Adipocyte (in vitro differentiated cells): Measurements from ENCODE around the gene SNED1.

Experiments
- DNase-seq: peaks from one replicate; pipeline ENCODE4 v3.0.0-alpha.2; 2015; ENCODE audit warnings: low read depth
- H3K27me3 ChIP-seq: replicated peaks from 2 replicates; pipeline ENCODE4 v1.7.0; 2013; ENCODE audit warnings: mild to moderate bottlenecking, low read length, moderate library complexity; ENCODE audit not compliant: control insufficient read depth, insufficient read depth
- H3K36me3 ChIP-seq: 2 replicates; pipeline ENCODE4 v1.7.0; 2013; ENCODE audit warnings: low read length, mild to moderate bottlenecking, moderate library complexity; ENCODE audit not compliant: control insufficient read depth, insufficient read depth, severe bottlenecking
- H3K4me1 ChIP-seq: 2 replicates; pipeline ENCODE4 v1.7.0; 2013; ENCODE audit warnings: mild to moderate bottlenecking, low read length, moderate library complexity; ENCODE audit not compliant: control insufficient read depth, insufficient read depth
- H3K4me3 ChIP-seq: 2 replicates; pipeline ENCODE4 v1.7.0; 2013; ENCODE audit warnings: mild to moderate bottlenecking, low read length, moderate library complexity
- H3K9ac ChIP-seq: 2 replicates; pipeline ENCODE4 v1.7.0; 2013; ENCODE audit warnings: mild to moderate bottlenecking, low read length, moderate library complexity
- H3K9me3 ChIP-seq: 2 replicates; pipeline ENCODE4 v1.7.0; 2013; ENCODE audit warnings: mild to moderate bottlenecking, low read length, moderate library complexity; ENCODE audit not compliant: control insufficient read depth

Gene SNED1

DNA sequence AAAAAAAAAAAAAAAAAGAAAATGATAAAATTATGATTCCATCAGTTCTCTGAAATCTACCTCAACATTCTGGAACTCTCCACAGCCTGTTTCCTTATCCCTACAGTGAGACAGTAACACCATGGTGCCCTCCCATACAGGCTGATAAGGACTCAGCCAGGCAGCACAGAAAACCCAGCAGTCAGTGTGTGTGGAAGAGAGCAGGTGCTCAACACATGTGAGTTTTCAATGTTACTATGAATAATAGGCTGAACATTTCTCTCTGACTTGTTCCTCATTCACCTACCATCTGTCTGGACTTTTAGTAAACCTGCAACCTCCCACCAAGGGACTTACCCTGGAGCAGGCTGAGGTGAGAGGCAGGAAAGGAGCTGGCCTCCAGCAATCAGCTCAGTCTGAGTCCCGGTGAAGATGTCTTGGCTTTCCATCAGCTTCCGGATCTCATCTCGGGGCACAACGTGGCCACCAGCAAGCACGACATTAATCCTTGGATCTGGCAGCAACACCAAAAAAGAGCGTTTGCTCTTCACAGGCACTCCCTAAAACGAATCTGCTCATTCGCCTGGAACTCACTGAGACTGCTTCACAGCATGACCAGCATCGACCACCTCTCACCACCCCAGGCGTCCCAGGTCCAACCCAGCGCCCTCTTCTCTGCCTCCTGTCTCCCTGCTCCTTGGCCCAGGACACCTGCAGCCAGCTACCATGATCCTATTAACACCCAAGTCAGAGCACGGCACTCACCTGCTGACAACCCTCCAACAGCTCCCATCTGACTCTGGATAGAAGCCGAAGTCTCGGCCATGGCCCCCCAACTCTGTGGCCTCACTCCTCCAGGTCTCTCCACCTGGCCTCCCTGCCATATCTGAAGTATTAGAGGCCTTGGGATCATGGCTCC, 134.4 kb downstream of the SNED1 start:
- Histone ChIP-seq H3K9ac (no peak overlapping the region), H3K36me3 (no peaks in the 10 kb centered on the region), H3K4me3 (no peak overlapping the region), H3K4me1 (no peaks in the 10 kb centered on the region), H3K27me3 (no peaks in the 10 kb centered on the region), H3K9me3 (no peaks in the 10 kb centered on the region)
- DNase-seq = no peak

DNA sequence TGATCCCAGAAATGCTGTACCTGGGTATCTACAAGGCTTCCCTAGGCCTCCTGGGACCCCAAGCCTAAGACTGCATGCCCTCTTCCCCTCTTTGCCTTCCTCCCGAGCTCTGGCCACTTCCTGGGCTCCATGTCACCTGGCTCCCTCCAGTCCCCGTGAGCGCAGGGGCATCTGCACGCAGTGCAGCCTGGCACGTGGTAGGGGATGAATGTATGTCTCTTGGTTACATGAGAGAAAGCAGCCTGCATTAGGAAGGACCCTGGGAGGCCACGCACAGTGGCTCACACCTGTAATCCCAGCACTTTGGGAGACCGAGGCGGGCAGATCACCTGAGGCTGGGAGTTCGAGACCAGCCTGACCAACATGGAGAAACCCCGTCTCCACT, 135.0 kb downstream of the SNED1 start:
- H3K9me3 ChIP-seq = no peaks in the 10 kb centered on the region
- DNase-seq = no peak
- no peaks in the 10 kb centered on the region for H3K4me1 ChIP-seq
- H3K9ac ChIP-seq = no peak overlapping the region
- no peaks in the 10 kb centered on the region for H3K36me3 ChIP-seq
- H3K27me3 ChIP-seq = no peaks in the 10 kb centered on the region
- H3K4me3 ChIP-seq = no peak overlapping the region

DNA sequence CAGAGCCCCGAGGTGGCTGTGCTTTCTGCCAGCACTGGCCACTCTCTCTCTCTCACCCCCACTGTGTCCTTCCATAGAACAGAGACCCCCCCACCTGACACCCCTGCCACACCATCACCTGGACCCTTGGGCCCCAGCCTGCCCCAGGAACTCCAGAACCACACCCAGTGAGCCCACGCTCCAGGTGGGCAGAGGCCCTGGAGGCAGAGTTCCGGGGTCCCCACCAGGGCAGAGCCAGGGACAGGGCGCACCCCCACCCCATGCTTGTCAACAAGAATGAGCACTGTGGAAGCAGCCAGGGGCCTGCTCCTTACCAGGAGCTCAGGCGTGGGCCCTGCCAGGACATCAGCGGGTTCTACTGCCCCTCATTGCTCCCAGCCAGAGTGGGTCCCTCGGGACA, 136.3 kb downstream of the SNED1 start:
- Histone ChIP-seq H3K4me1 (no peaks in the 10 kb centered on the region), H3K9ac (no peak overlapping the region), H3K9me3 (no peaks in the 10 kb centered on the region), H3K4me3 (no peak overlapping the region), H3K27me3 (no peaks in the 10 kb centered on the region), H3K36me3 (no peaks in the 10 kb centered on the region)
- no peak for DNase-seq

DNA sequence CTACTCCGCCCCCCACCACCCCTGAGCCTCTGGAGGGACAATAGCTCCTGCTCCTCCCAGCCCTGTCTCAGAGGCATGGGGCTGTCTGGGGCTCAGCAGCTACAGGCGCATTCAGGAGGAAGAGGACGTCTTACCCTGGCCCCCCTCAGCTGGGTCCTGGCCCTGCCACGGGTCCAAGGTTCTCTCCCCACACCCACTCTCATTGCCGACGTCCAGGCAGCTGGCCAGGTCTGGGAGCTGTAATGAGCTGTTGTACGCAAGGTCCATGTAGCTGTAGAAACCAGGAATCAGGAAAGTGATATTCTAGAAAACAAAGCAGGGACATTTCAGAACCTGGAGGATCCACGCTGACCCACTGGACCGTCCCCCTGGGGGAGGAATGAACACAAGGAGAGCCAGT, 137.3 kb downstream of the SNED1 start:
- no peak for DNase-seq
- H3K9ac ChIP-seq = no peak overlapping the region
- H3K4me3 ChIP-seq = no peak overlapping the region
- H3K9me3 ChIP-seq = no peaks in the 10 kb centered on the region
- no peaks in the 10 kb centered on the region for H3K4me1 ChIP-seq
- no peaks in the 10 kb centered on the region for H3K27me3 ChIP-seq
- H3K36me3 ChIP-seq = no peaks in the 10 kb centered on the region

DNA sequence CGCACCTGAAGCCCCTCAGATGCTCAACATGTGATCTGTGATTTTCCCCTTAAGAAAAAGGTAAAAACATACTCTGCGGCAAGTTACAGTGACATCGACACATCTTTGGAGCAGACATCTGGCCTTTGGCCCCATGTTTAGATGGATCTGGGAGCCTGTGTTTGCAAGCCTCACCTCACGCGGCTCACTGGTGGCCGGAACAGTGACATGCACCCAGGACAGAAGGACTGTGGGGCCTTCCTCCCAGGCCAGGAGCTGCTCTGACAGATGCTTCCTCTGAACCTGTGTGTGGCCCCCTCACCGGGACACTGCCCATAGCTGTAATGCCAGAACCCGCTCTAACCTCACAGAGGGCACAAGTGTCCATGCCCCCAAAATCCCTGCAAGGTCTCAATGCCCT, 137.8 kb downstream of the SNED1 start:
- Histone ChIP-seq H3K27me3 (no peaks in the 10 kb centered on the region), H3K4me1 (no peaks in the 10 kb centered on the region), H3K4me3 (no peak overlapping the region), H3K9ac (no peak overlapping the region), H3K36me3 (no peaks in the 10 kb centered on the region), H3K9me3 (no peaks in the 10 kb centered on the region)
- DNase-seq = no peak

DNA sequence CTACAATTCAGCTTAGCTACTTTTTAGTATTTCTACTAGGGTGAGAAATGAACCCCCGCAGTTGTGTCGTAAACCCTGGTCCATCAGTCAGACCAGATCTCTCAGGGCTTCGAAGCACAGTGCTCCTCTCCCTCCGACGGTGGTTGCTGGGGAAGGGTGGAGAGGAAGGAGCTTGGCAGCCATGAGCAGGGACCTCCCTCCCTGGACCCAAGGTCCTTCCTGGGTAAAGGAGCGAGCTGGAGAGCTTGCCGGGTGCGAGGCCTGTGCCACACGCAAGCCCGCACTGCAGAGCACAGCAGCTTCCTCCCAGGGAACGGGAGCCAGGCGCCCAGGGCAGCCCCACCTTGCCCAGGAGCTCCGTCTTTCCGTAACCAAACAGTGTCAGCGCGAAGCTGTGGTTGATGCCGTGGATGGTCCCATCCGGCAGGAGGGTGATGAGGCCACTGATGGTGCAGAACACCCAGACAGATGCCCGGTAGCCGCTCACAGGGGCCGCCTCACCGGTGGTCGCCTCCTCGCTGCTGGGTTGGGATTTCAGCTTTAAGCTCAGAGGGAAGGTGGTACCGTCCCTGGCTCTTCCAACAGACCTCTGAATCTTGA, 138.3 kb downstream of the SNED1 start:
- Histone ChIP-seq H3K9me3 (no peaks in the 10 kb centered on the region), H3K27me3 (no peaks in the 10 kb centered on the region), H3K36me3 (no peaks in the 10 kb centered on the region), H3K4me3 (no peak overlapping the region), H3K9ac (no peak overlapping the region), H3K4me1 (no peaks in the 10 kb centered on the region)
- no peak for DNase-seq

DNA sequence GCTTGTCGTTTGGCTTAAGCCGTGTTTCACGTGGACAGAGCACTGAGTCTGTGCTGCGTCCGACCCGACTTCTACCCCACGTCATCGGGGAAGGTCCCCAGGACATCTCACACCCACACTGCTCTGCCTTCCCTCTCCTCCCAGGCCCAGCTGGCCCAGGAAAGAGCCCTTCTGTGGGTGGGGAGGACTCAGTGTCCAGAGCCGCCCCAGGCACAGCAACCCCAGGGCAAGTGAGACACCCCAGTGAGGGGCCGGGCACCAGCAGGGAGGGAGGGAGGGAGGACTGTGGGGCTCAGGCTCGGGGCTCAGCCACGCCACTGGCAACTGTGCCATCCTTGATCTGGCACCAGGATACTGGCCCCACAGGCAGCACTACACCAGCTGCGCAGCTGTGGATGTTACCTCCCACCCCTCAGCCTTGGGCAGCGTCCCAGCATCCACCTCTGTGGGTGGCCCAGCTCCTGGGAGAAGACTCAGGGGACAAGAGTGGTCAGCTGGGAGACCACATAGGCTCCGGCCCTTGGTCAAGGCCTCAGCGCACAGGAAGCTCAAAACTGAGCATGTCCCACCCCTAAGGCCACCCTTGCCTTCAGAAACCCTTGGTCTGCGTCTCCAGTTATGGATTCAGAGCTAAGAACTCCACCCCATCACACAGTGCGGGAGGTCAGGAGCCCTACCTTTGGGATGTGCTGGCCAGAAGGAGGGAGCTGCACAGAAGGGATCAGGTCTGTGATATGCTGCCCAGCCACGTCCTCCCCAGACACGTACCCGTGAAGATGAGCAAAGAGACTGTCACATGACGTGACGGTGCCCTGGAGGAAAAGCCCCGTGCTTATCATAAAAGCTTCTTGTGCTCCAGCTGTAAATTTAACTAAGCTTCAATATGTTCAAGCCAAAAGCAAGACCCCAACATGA, 139.1 kb downstream of the SNED1 start:
- Histone ChIP-seq H3K27me3 (no peaks in the 10 kb centered on the region), H3K9me3 (no peaks in the 10 kb centered on the region), H3K4me1 (no peaks in the 10 kb centered on the region), H3K9ac (no peak overlapping the region), H3K36me3 (no peaks in the 10 kb centered on the region), H3K4me3 (no peak overlapping the region)
- no peak for DNase-seq

DNA sequence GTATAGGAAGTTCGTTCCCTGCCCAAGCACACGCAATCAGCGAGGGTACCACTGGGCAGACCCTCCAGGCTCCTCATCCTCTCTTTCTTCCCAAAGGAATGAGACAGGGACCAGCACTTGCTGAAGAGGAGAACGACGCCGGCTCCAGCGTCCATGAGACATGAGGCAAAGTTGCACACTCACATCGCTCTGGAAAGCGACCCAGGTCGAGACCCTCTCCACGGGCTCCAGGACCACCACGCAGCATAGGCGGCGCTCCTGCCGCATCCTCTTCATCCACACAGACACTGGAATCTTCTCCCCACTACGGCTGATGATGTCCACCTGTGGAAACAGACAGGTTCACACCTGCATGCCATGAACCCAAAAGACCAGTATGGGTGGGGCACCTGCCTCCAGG, 140.1 kb downstream of the SNED1 start:
- H3K9ac ChIP-seq = no peak overlapping the region
- H3K36me3 ChIP-seq = no peaks in the 10 kb centered on the region
- no peaks in the 10 kb centered on the region for H3K9me3 ChIP-seq
- H3K4me1 ChIP-seq = no peaks in the 10 kb centered on the region
- no peak overlapping the region for H3K4me3 ChIP-seq
- DNase-seq = no peak
- H3K27me3 ChIP-seq = no peaks in the 10 kb centered on the region

DNA sequence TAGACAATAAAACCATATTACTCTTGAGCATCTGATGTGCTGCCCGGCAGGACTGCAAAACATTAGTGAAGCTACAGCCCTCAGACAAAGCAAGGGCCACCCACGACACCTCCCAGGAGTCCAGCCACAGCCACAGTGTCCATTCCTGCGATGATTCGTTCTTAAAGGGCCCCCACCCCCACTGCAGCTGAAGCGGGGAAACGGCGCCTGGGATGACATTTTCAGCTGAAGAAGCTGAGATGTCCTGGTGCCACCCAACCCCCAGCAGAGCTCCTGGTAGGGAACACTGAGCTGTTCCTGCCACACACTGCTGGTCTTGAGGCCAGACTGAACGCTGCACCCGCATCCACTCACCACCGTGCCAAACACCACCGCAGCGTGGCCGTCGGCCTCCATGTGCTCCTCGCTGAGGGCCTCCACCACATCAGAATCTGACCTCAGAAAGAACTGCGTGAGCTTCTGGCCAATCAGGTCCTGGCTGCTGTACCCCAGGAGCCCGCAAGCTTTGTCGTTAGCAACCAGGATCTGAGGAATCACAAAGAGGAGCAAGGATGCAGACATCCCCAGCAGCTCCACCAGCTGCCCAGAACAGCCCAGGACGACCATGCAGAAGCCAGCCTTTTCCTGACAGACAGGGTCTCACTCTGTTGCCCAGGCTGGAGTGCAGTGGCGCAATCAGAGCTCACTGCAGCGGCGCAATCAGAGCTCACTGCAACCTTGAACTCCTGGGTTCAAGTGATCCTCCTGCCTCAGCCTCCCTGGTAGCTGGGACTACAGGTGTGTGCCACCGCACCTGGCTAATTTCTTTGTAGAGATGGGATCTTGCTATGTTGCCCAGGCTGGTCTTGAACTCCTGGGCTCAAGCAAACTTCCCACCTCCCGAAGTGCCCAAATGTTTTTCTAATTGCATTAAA, 141.4 kb downstream of the SNED1 start:
- DNase-seq = no peak
- Histone ChIP-seq H3K4me3 (no peak overlapping the region), H3K36me3 (no peaks in the 10 kb centered on the region), H3K27me3 (no peaks in the 10 kb centered on the region), H3K9ac (no peak overlapping the region), H3K9me3 (no peaks in the 10 kb centered on the region), H3K4me1 (no peaks in the 10 kb centered on the region)

DNA sequence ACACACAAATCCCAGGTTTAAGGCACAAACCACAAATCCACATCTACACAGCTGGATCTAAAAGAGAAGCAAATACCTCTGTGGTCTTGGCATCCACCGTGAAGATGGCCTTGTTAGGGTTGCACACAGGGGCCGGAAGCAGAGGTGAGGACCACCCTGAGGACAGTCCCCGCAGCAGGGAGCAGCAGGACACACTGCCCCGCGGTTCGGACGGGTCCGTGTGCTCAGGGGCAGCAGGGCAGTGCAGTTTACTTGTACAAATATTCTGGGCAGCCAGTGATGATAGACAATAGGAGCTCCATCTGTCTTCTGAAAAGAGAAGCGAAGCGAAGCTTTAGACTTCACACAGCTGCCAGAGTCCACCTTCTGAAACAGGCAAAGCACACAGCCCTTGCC, 142.0 kb downstream of the SNED1 start:
- no peak for DNase-seq
- H3K4me1 ChIP-seq = no peaks in the 10 kb centered on the region
- no peaks in the 10 kb centered on the region for H3K36me3 ChIP-seq
- no peak overlapping the region for H3K4me3 ChIP-seq
- no peak overlapping the region for H3K9ac ChIP-seq
- H3K9me3 ChIP-seq = no peaks in the 10 kb centered on the region
- H3K27me3 ChIP-seq = no peaks in the 10 kb centered on the region
